Omental fat pad (tissue), 4 donors: ENCODE data around the gene KIF12. TPM values are rescaled to one million over a fixed set of nuclear protein-coding genes. Genes with fewer than 3 reads are reported as not detected.

Source experiments
- ATAC-seq: fragments of 150-250 bp; one replicate; pipeline ENCODE4 v1.9.1; 2016; ENCODE audit warnings: mild to moderate bottlenecking, moderate library complexity; ENCODE audit not compliant: low FRiP score
- DNase-seq: peaks from one replicate; pipeline ENCODE4 v3.0.0-alpha.2; 2019; ENCODE audit warnings: low spot score
- CTCF ChIP-seq, 3 donors: fragments of 450-650 bp; IDR thresholded peaks; one replicate each; pipeline ENCODE4 v1.5.1; 2016 to 2017; ENCODE audit warnings: antibody characterized with exemption in 3 of 3, mild to moderate bottlenecking in 3 of 3, moderate library complexity in 2 of 3
- total RNA-seq, 4 donors: library from RNA; depleted of rRNA; stranded (reverse); fragments of >200 nt; gene quantifications; one replicate each; pipeline ENCODE4 v1.1.0, GENCODE V29; 2016

The KIF12 gene
- total RNA-seq, 4 donors from 2014 or later: 0.12 to 0.19 TPM; not detected in 2

- ATAC-seq (no peak), DNase-seq (no peak)
- TF ChIP-seq CTCF (IDR thresholded peaks at IDR 0.05): no peak
Measured at GRCh38 chr9:114117996-114118830, 19.1 kb upstream of the KIF12 start.

GRCh38 chr9:114117614-114117995 lies 18.5 kb upstream of the KIF12 start:
- no peak for DNase-seq
- ATAC-seq: no peak
- no peak for TF ChIP-seq CTCF (IDR thresholded peaks at IDR 0.05)

- no peak for ATAC-seq
- no peak for TF ChIP-seq CTCF (IDR thresholded peaks at IDR 0.05)
- no peak for DNase-seq
Measured at GRCh38 chr9:114116126-114116747, 17.1 kb upstream of the KIF12 start.

GRCh38 chr9:114115654-114116125 lies 16.6 kb upstream of the KIF12 start:
- DNase-seq: no peak
- no peak for TF ChIP-seq CTCF (IDR thresholded peaks at IDR 0.05)
- no peak for ATAC-seq

GRCh38 chr9:114114364-114114763 lies 15.3 kb upstream of the KIF12 start:
- ATAC-seq (no peak), DNase-seq (no peak)
- no peak for TF ChIP-seq CTCF (IDR thresholded peaks at IDR 0.05)

- DNase-seq (peak; percentile 58), ATAC-seq (peak; percentile 42)
- TF ChIP-seq CTCF (IDR thresholded peaks at IDR 0.05): no peak
Measured at GRCh38 chr9:114112778-114113584, 13.9 kb upstream of the KIF12 start.
